Epithelial cell of esophagus (primary cell): ENCODE data around the gene SLC9A8.
A peak's percentile ranks its signal among the peaks of the same experiment; 100 is the strongest.

Experiments
- DNase-seq: peaks from one replicate; pipeline ENCODE4 v3.0.0; 2010; ENCODE audit warnings: low read depth
- H3K4me3 ChIP-seq: 2 replicates; pipeline ENCODE4 v1.5.1; 2011; ENCODE audit warnings: mild to moderate bottlenecking, low read length, control low read depth
- CTCF ChIP-seq: IDR thresholded peaks from 2 replicates; pipeline ENCODE4 v1.5.1; 2011; ENCODE audit warnings: low read depth, mild to moderate bottlenecking, low read length, control low read depth, inconsistent platforms; ENCODE audit not compliant: insufficient read depth; ENCODE audit errors: missing control alignments

Gene SLC9A8

GRCh38 chr20:49914310-49915117, 101.9 kb downstream of the SLC9A8 start:
- peak; percentile 57 for DNase-seq
- TF ChIP-seq CTCF, result no peak
- peak overlapping the region; percentile 90 for H3K4me3 ChIP-seq

- H3K4me3 ChIP-seq, result peak overlapping the region; percentile 90
Observed at GRCh38 chr20:49915118-49915379, 102.4 kb downstream of the SLC9A8 start.

GRCh38 chr20:49915380-49916145, 102.9 kb downstream of the SLC9A8 start, which contains the start of gene SPATA2:
TSS of gene SPATA2 (minus strand) at chr20:49915529. CDS start at chr20:49908490, 7,039 bp downstream.
- peak; percentile 94 for DNase-seq
- peak within 1 kb of the TSS; percentile 90 for H3K4me3 ChIP-seq
- TF ChIP-seq CTCF, result no peak

More at GRCh38 chr20:49915118-49915379, 102.4 kb downstream of the SLC9A8 start:
- no peak for DNase-seq
- TF ChIP-seq CTCF, result no peak

GRCh38 chr20:49916146-49917002, 103.7 kb downstream of the SLC9A8 start:
- peak; percentile 86 for DNase-seq
- no peak for TF ChIP-seq CTCF
- peak overlapping the region; percentile 90 for H3K4me3 ChIP-seq

GRCh38 chr20:49918446-49918845, 105.8 kb downstream of the SLC9A8 start:
- DNase-seq, result no peak
- H3K4me3 ChIP-seq, result no peak overlapping the region
- no peak for TF ChIP-seq CTCF

GRCh38 chr20:49919009-49919408, 106.4 kb downstream of the SLC9A8 start:
- no peak for DNase-seq
- TF ChIP-seq CTCF, result no peak
- H3K4me3 ChIP-seq, result no peak overlapping the region
